Measurements from ENCODE around the gene PSMG3.
"Not testable (repeated sequence)": the region's sequence is repeated elsewhere in the genome, so short reads cannot be mapped to it uniquely, and the experiment has no call there.

PSMG3 gene

GRCh38 chr7:1596181-1597043, 26.6 kb upstream of the PSMG3 start:
- DNase-seq (ENCODE audit: low read depth): no peak

- DNase-seq (ENCODE audit: low read depth): no peak
These were observed 25.8 kb upstream of the PSMG3 start for GRCh38 chr7:1595636-1596035.

- no peak for DNase-seq (ENCODE audit: low read depth)
These were observed 25.2 kb upstream of the PSMG3 start for GRCh38 chr7:1595027-1595426.

- DNase-seq (ENCODE audit: low read depth): no peak
These were observed 24.1 kb upstream of the PSMG3 start for GRCh38 chr7:1593904-1594421.

GRCh38 chr7:1593091-1593866, 23.4 kb upstream of the PSMG3 start:
- no peak for DNase-seq (ENCODE audit: low read depth)

GRCh38 chr7:1592299-1592871, 22.6 kb upstream of the PSMG3 start:
- DNase-seq (ENCODE audit: low read depth): no peak

GRCh38 chr7:1591876-1592275, 22.0 kb upstream of the PSMG3 start:
- no peak for DNase-seq (ENCODE audit: low read depth)

- DNase-seq (ENCODE audit: low read depth): no peak
These were observed 21.6 kb upstream of the PSMG3 start for GRCh38 chr7:1591396-1591795.

GRCh38 chr7:1590887-1591286, 21.1 kb upstream of the PSMG3 start:
- DNase-seq (ENCODE audit: low read depth): no peak

GRCh38 chr7:1590476-1590875, 20.6 kb upstream of the PSMG3 start:
- no peak for DNase-seq (ENCODE audit: low read depth)

GRCh38 chr7:1588978-1589377, 19.1 kb upstream of the PSMG3 start:
- DNase-seq (ENCODE audit: low read depth): no peak

- no peak for DNase-seq (ENCODE audit: low read depth)
These were observed 17.9 kb upstream of the PSMG3 start for GRCh38 chr7:1587738-1588137.

GRCh38 chr7:1586827-1587705, 17.2 kb upstream of the PSMG3 start:
- no peak for DNase-seq (ENCODE audit: low read depth)

- no peak for DNase-seq (ENCODE audit: low read depth)
These were observed 16.4 kb upstream of the PSMG3 start for GRCh38 chr7:1586126-1586826.

GRCh38 chr7:1585142-1585981, 15.5 kb upstream of the PSMG3 start:
- DNase-seq (ENCODE audit: low read depth): no peak

- no peak for DNase-seq (ENCODE audit: low read depth)
These were observed 14.9 kb upstream of the PSMG3 start for GRCh38 chr7:1584700-1585099.

GRCh38 chr7:1583241-1583930, 13.6 kb upstream of the PSMG3 start:
- DNase-seq (ENCODE audit: low read depth): not testable (repeated sequence)

GRCh38 chr7:1580422-1581030, 10.7 kb upstream of the PSMG3 start:
- no peak for DNase-seq (ENCODE audit: low read depth)

Data from GM04504 (cell line).